Occipital lobe (tissue), 2 donors: ENCODE measurements around the gene IRX3. TPM values are rescaled to one million over a fixed set of nuclear protein-coding genes. Genes with fewer than 3 reads are reported as not detected.

ENCODE experiments used
- DNase-seq: peaks from one replicate; lab custom pipeline; 2025; lab: John Stamatoyannopoulos, UW
- total RNA-seq: library from RNA; depleted of rRNA; stranded (reverse); fragments of >200 nt; gene quantifications from one replicate; pipeline ENCODE4 v1.2.3, GENCODE V29; 2014

The IRX3 gene
- total RNA-seq, result not detected

DNA sequence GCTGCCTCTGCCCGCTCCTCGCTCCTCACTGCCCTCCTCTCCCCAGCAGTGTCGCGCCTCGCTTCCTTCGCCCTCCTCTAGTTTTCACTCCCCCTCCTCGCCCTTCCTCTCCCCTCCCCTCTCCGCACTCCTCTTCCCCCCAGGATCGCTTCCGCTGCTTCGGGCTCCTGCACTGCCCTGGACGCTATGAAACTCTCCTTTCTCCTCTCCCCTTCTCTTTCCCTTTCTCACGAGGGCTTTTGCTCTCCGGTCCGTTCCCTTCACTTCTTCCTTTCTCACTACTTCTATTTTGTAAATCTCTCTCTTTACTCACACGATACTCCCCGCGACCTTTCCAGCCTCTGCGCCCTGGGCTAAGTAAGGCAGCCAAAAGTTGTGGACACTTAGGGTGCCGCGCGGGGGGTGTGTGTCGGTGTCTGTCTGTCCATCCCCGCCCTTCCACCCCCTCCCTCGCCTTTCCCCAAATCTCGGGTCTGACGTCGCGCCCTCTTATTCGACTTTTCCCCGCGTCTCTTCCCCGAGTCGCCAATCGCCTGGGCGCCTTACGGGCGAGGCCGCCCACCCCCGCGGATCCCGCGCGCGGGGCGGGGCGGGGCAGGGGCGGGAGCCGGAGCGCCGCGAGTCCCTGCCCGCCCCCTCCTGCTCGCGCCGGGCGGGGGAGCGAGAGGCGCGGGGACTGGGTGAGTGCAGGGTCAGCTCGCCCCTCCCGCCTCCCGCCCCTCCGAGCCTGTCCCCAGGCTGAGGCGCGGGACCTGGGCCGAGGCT is at the start of gene IRX3:
TSS of gene IRX3 (minus strand) at position 422 of the 765 bp plus-strand sequence. CDS start 737 bp downstream, outside the sequence.
- no peak for DNase-seq

- no peak for DNase-seq
Measured at GRCh38 chr16:54335230-54335629, 48.6 kb upstream of the IRX3 start.

DNA sequence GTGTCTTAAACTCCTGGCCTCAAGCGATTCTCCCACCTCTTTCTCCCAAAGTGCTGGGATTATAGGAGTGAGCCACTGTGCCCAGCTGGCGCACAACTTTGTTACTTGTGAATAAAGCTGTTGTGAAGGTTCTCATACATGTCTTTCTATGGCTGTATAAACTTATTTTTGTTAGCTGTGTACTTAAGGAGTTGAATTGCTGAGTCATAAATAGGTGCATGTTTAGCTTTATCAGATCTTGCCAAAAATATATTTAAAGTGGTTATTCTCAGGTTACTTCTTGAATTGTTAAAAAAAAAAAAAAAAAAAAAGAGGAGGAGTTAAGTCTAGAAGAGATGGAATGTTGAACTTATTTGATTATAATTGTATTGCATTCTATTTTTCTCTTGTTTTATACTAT is 47.6 kb upstream of the IRX3 start:
- DNase-seq, result no peak

DNA sequence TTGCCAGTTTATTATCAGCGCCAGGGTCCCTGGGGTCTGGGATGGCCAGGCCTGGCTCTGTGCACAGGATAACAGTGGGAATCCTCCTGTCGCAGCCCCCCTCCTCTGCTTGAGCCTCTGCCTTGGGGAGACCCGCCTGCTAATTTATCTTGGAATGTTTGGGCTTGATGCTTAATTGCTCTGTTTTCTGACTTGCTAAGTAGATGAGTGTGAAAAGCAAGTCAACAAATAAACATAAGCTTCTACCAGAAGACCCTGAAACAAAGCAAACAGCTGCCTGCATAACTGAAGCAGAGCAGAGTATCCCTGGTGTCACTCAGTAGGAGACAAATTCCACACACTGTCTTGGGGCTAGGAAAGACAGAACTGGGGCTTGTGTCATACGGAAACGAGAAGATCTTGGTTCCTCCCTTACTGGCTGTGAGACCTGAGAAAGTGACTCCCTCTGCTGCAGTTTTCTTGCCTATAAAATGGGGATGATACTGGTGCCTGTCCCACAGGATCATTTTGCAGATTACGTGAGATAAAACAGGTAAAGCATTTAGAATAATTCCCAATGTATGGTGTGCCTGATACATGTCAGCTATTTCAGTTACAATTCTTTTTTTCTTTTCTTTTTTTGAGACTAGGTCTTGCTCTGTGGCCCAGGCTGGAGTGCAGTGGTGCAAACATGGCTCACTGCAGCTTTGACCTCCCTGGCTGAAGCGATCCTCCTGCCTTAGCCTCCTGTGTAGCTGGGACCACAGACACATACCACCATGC is 44.8 kb upstream of the IRX3 start:
- no peak for DNase-seq

DNA sequence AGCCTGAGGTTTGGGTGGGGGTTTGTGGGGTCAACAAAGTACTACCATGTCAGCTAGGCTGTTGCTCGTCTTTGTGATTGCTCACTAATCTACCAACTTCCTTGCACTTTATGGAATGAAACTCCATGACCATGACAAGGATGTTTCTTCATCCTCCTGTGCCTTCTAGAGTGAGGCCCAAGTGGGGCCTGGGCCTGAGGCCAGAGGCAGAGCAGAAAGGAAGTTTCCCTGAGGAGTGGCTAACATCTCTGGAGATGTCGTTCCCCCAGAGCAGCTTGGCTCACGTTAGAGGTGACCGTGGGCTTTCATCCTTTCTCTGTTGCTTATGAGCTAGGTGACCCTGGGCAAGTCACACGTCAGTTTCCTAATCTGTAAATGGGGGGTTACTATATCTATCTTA is 41.0 kb upstream of the IRX3 start:
- no peak for DNase-seq

DNA sequence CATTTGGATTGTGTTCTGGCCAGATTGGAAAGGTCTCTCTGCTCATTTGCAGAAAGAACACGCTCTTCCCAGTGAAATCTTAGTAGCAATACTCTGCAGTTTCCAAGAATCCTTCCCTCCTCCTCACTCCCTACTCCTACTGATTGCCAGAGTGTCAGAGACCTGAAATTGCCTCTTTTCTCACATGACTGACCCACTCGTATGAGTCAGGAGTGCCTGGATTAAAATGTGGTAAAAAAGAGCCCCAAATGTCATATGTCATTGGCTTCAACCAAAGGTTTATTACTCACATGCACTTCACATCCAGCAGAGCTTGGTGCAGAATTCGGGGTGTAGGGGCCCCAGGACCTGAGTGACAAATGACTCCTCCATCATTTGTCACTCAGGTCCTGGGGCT is 39.7 kb upstream of the IRX3 start:
- no peak for DNase-seq

DNA sequence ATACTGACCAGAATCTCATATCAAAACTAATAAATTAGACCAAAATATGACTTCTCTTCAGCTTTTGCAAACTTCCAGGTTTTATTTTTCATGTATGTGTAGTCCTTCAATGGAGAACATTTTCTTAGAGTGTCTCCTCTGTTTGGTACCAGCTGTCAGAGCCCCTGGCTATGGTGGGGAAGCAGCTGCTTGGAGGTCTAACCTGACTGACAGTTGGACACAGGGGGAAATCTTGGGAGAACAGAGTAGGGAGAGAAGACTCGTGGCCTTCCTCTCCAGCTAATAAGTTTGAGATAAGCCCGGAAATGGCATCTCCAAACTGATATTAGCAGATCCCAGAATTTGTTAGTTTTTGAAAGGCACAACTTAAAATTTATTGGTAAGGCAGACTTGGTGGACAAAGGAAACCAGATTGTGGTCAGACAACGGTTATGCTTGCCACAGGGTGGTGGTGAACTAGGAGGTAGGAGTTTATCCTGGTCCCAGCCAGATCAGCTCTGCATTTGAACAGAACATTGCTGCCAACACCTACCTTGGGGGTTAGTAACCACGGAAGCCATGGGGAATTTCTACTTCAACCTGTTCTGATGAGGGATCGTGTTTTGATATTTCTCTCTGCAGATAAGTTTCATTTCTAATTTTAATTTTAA is 39.2 kb upstream of the IRX3 start:
- DNase-seq, result no peak

DNA sequence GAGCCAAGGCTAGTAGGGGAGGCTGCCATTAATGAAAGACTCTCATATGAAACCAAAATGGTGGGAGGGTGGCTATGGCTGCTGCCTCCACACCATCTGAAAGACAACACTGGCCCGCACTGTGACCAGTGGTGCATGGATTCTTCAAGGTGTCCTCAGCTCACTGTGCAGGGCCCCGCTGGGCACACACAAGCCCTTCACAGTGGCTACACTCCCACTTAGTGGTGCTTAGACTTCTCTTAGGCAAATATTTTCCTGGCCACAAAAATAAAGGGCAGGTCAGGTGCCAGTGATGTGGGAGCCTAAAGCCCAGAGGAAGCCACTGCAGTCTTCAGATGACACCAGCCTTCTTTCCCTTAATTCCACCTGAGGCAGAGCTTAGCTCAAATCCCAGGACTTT is 38.1 kb upstream of the IRX3 start:
- no peak for DNase-seq

DNA sequence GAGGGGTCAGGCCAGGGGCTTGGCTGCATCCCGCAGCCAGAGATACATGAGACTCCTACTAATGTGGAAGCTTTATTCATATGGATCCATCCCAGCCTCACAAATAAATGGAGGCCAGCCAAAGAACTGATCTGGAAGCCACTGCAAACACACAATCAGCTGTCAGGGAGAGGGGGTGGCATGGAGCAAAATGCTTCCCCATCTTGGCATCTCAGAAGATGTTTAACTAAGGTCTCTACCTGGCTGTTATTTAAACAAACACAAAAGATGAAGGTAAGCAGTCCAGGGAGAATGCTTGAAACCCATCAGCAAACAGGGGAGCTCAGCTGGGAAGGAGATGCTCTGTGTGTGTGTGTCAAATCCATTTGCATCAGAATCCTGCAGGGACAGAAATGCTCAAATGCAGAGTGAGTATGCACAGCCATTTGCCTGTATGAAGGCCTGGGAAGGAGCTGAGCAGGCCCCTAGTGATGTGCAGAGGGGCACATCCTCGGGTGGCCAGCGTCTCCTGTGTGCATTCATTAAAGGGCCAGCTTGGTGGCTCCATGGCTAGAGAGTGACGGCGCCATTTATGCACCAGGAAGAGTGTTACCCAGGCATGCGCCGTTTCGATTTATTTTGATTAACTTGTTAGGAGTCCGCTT is 34.2 kb upstream of the IRX3 start:
- DNase-seq, result no peak

DNA sequence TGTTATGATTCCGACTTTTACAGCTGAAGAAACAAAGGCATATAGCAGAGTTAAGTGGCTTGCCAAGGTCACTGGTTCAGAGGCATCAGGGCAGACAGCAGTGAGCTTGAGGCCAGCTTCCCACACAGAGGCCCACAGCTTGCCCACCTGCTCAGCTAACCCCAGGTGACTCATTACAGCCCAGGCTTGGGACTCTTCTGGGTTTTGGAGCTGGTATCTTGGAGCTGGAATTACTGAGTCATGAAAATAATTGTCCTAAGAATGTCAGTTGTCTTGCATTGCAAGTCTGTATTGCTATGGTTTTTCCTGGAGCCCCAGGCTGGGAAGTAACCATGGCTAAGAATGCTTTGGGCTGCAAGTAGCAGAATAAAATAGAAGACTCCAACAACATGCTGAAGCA is 32.4 kb upstream of the IRX3 start:
- DNase-seq, result no peak

DNA sequence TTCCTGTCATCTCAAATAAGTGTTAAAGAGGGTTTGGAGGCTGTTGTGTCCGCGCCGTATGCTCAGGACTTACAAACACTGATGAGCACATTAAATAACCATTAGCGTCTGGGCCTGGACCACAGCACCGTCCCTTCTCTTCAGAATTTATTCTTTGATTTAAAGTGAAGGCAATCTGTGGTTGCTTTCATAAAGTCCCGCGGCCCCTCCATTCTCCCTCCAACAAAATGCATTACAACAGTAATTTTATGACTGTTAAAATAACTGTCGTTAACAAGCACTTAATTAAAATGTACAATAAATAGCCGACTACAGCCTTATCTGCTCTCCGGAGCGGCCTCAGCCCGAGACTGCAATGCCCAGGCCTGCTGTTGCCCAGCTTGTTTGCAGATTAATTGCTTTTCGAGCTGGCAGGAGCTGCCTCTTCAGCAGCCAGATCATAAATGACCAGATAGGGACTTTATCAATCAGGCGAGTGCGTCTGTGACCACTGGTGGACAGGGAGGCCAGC is 30.6 kb upstream of the IRX3 start:
- DNase-seq, result no peak

GRCh38 chr16:54316095-54316889 is 29.7 kb upstream of the IRX3 start:
- DNase-seq, result no peak

- no peak for DNase-seq
Measured at GRCh38 chr16:54313789-54314188, 27.2 kb upstream of the IRX3 start.

- no peak for DNase-seq
Measured at GRCh38 chr16:54312502-54312991, 26.0 kb upstream of the IRX3 start.

- no peak for DNase-seq
Measured at GRCh38 chr16:54309341-54309740, 22.8 kb upstream of the IRX3 start.

DNA sequence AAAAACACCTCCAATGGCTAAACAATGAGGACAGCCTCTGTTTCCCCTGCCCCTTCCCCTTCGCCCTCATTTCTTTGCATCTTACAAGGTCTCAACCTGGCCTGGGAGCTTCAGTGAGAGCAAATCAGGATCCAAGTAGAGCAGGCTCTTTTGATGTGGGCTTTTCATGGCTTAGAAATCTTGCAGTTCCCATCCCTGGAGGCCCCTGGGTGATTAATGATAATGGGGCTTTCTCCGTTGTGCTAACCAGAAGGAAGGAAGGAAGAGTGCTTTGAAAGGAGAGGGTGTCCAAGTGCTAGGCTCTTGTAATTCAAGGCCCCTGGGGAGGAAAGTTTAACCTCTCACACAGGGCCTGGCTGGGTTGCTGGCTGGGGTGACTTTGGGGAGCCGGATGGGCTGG is 18.5 kb upstream of the IRX3 start:
- no peak for DNase-seq

- no peak for DNase-seq
Measured at GRCh38 chr16:54303613-54304012, 17.0 kb upstream of the IRX3 start.

DNA sequence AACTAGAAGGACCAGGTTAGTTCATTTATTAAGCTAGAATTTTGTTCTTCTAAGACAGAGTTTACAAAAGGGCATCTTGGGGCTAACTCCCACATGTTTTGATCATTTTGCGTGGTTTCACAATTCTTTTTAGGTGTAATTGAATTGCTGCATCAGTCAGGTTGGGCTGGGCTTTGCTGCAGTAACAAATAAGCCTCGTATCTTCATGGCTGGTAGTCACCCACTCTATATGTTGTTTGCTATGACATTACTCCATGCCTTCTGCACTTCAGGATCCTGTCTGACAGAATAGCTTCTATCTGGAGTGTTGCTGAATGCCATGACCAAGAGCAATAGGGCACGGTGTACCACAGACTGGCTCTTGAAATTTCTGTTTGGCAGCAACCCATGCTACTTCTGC is 10.6 kb upstream of the IRX3 start:
- no peak for DNase-seq

DNA sequence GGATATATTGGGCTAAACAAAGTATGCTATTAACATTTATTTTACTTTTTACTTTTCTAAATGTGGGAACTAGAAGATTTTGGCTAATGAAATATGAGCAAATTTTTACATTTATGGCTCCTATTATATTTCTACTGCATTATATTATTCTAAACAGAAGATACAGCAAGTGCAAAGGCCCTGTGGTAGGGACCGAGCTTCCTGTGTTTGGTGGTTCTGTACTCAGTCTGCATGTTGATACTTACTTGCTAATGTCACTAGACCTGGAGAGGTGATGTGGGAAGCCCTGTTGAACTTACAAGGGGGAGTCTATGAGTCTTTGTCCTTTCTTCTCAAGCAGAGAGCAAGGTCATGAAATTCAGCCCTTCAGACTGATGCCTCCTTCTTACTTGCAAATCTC is 10.0 kb upstream of the IRX3 start:
- DNase-seq, result no peak

DNA sequence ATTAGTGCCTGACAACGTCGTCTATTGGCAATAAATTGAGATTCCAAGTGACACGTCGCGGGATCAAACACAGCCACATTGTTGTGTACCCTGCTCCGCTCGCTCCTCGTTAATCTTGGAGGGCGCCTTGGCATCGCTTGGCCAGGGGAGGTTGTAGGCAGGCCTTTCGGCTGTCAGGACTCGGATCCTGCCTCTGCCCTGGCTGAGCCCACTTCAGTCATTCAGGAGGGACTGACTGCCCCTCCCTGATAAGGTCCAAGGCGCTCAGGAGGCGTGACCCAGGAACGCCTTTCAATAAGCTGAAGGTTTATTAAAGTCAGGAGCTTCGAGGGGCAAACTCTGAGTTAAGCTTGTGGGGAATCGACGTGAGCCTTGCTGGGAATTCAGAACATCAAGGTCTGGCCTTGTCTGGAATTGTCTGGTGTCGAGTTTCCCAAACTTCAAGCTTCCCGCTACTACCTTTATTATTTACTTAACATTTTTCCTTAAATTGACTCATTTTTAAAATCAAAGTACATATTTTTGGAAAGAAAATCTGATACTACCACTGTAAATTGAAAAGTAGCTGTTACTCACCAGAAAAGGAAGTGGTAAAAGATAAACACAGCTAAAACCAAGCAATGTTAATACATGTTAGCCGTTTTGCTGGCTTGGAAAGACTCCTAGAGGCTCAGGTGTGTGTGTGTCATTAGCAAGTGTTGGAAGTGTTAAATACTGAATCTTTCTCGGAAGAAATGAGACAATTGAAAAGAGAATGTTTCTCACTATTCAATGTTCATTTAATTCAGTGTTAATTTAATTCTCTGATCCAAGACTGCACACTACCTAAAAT is 5.3 kb upstream of the IRX3 start:
- DNase-seq, result no peak
